GM21381 (cell line): ENCODE measurements around the gene RAD51.

Experiments
- ATAC-seq: cut with Tn5 transposase; IDR thresholded peaks from one replicate; pipeline ENCODE4 v1.9.1; 2021; ENCODE audit warnings: mild to moderate bottlenecking, moderate library complexity; ENCODE audit not compliant: unreplicated experiment

RAD51 gene

DNA sequence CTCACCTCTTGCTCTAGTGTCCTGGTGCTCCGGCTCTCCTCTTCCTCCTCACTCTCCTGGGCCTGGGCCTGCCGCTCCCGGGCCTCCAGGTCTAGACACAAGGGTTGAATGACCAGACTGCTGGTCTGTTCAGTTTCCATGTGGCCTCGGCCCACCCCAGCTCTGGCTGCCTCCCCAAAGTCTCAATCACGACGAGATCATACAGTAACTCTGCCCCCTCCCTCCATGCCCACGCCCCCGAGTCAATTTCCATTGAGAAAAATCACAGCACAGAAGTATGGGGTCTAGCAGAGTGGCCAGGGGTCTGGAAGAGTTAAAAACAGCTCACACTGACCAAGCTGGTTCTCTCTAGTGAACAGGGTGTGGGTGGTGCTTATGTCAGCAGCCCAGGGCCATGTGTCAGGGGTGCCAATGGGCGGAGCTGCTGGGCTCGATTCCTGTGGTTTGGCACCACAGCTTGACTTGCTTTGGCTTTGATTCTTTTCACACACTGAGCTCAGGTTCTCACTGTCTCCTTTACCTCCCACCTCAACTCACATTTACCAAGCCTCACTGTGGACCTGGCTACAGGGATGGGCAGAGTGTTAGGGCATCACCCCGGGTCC lies 81.7 kb downstream of the RAD51 start:
- ATAC-seq: no peak
